ENCODE data around the gene PODXL. TPM values are rescaled to one million over a fixed set of nuclear protein-coding genes. Genes with fewer than 3 reads are reported as not detected.

The PODXL gene
- total and polyA plus RNA-seq, 2 donors (not counting 1 experiment from before 2014, with no cell fraction given) = 0.17 to 0.27 TPM

DNA sequence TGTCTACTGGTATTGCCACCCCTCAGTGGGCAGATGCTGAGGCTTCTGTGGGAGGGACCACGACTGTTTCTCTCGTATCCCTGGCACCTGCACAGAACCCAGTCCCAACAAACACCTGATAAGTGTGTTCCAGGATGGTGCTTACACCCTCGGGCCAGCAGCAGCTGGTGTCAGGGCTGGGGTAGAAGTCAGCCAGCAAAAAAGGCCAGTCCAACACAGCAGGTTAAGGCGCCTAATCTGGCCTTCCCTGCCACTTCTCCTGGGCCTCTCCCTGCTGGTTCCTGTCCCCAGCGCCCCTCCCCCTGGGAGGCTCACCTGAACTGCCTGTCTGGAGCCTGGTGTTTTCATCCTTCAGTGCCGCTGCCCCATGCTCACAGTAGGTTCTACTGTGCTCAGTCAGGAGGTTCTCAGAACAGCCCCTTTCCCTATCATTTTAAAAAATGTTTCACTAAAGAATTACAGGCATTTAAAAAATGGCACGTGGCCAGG lies 20.0 kb downstream of the PODXL start:
- Histone ChIP-seq H3K4me3 (replicated peaks in 1 of 4; ENCODE audit: control extremely low read depth in 1 of 4, insufficient read depth in 1 of 4, low read depth in 3 of 4, low read length in 4 of 4) (no peak overlapping the region), H3K79me2 (ENCODE audit: control insufficient read depth, insufficient read depth, low read length) (no peaks in the 10 kb centered on the region), H3K9ac (ENCODE audit: insufficient read depth, low read length) (no peak overlapping the region), H3K4me2 (ENCODE audit: extremely low read depth, insufficient read depth, low read length) (no peak overlapping the region), H3K27ac (ENCODE audit: insufficient read depth, low read length) (no peak overlapping the region), H3K36me3 (ENCODE audit: control insufficient read depth, insufficient read depth, low read length) (no peaks in the 10 kb centered on the region), H4K20me1 (ENCODE audit: control insufficient read depth, extremely low read depth, insufficient read depth, low read length) (no peaks in the 10 kb centered on the region), H3K27me3 (ENCODE audit: control insufficient read depth, insufficient read depth, low read length) (no peaks in the 10 kb centered on the region), H2AFZ (ENCODE audit: low read length) (no peak overlapping the region), H3K4me1 (ENCODE audit: control insufficient read depth, extremely low read depth, insufficient read depth, low read length) (no peaks in the 10 kb centered on the region), H3K9me3 (ENCODE audit: control insufficient read depth, insufficient read depth, low read depth, low read length) (no peaks in the 10 kb centered on the region)
- no peak for DNase-seq (ENCODE audit: low read depth in 2 of 2)
- TF ChIP-seq EZH2 (IDR thresholded peaks at IDR 0.05; ENCODE audit: low read length, missing control alignments) = no peak
- TF ChIP-seq CTCF (conservative IDR thresholded peaks at IDR 0.05 in 1 of 2, IDR thresholded peaks at IDR 0.05 in 1 of 2; ENCODE audit: low read depth in 1 of 2, low read length in 2 of 2) = no peak

DNA sequence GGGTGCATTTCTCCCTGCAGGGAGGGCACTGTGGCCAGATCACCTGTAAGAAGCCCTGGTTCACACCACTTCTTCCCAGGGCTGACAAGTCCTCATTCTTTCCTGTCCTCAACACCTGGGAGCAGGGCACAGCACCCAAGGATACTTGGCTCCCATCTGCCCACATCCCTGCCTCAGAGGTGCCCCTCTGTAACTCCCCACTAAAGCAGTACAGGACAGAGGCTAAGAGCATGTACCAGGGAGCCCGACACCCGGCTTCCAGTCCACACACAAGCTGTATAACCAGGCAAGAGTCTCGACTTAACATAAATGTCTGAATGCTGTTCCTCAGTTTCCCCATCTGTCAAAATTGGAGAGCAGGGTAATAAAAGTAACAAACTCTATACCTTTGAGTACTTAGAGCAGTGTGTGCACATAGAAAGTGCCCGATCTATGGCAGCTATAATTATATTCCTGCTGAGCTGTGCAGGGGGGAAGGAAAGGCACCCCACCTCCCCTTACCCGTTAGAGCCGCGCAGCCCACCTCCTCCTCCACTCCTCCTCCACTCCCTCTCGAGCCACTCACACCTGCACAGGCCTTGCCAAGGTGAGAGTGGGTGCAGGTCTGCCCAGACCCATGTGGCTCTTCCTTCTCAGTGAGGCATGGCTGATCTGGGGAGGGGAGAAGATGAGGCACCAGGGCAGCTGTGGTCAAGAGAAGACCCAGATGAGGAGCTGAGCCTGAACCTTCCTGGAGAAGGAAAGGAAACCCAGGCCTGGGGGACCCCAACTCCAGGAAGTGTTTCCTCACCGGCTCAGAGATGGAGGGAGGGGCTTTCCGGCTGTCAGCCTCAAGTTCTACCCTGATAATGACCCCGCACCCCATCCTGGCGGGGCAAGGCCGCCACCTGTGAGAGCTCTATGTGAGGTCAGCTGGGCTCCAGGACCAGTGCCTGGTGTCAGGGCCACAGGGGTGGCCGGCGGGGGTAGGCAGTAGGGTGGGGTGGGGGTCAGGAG lies 22.6 kb downstream of the PODXL start:
- TF ChIP-seq CTCF (conservative IDR thresholded peaks at IDR 0.05 in 1 of 2, IDR thresholded peaks at IDR 0.05 in 1 of 2; ENCODE audit: low read depth in 1 of 2, low read length in 2 of 2) (no peak), EZH2 (IDR thresholded peaks at IDR 0.05; ENCODE audit: low read length, missing control alignments) (no peak)
- no peak overlapping the region for H3K27ac ChIP-seq (ENCODE audit: insufficient read depth, low read length)
- H3K36me3 ChIP-seq (ENCODE audit: control insufficient read depth, insufficient read depth, low read length) = no peaks in the 10 kb centered on the region
- no peaks in the 10 kb centered on the region for H3K79me2 ChIP-seq (ENCODE audit: control insufficient read depth, insufficient read depth, low read length)
- H3K9ac ChIP-seq (ENCODE audit: insufficient read depth, low read length) = no peak overlapping the region
- no peaks in the 10 kb centered on the region for H3K4me1 ChIP-seq (ENCODE audit: control insufficient read depth, extremely low read depth, insufficient read depth, low read length)
- no peak overlapping the region for H3K4me3 ChIP-seq (replicated peaks in 1 of 4; ENCODE audit: control extremely low read depth in 1 of 4, insufficient read depth in 1 of 4, low read depth in 3 of 4, low read length in 4 of 4)
- no peaks in the 10 kb centered on the region for H4K20me1 ChIP-seq (ENCODE audit: control insufficient read depth, extremely low read depth, insufficient read depth, low read length)
- H3K4me2 ChIP-seq (ENCODE audit: extremely low read depth, insufficient read depth, low read length) = no peak overlapping the region
- H3K9me3 ChIP-seq (ENCODE audit: control insufficient read depth, insufficient read depth, low read depth, low read length) = no peaks in the 10 kb centered on the region
- H3K27me3 ChIP-seq (ENCODE audit: control insufficient read depth, insufficient read depth, low read length) = no peaks in the 10 kb centered on the region
- DNase-seq (ENCODE audit: low read depth in 2 of 2) = no peak
- no peak overlapping the region for H2AFZ ChIP-seq (ENCODE audit: low read length)

DNA sequence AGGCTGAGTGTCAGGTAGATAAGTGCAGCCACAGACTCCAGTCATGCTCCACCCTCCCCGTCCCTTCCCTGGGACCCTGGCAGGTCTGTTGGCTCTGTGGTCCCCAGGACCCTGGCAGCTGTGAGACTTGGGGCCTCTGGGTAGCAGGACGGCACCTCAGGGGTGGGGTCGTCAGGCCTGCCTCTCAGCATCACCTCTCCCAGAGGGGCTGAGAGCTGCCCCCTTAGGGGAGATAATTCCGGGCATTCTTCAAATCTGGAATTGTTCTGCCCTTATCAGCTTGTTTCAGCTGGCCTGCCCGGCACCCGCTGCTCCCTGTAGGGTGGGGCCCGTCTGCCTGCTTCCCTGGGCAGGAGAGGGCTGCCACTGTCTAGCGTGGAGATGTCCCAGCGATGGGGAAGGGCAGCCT lies 23.3 kb downstream of the PODXL start:
- H3K9ac ChIP-seq (ENCODE audit: insufficient read depth, low read length) = no peak overlapping the region
- H3K36me3 ChIP-seq (ENCODE audit: control insufficient read depth, insufficient read depth, low read length) = no peaks in the 10 kb centered on the region
- H3K27ac ChIP-seq (ENCODE audit: insufficient read depth, low read length) = no peak overlapping the region
- no peaks in the 10 kb centered on the region for H4K20me1 ChIP-seq (ENCODE audit: control insufficient read depth, extremely low read depth, insufficient read depth, low read length)
- no peaks in the 10 kb centered on the region for H3K27me3 ChIP-seq (ENCODE audit: control insufficient read depth, insufficient read depth, low read length)
- no peaks in the 10 kb centered on the region for H3K4me1 ChIP-seq (ENCODE audit: control insufficient read depth, extremely low read depth, insufficient read depth, low read length)
- H3K79me2 ChIP-seq (ENCODE audit: control insufficient read depth, insufficient read depth, low read length) = no peaks in the 10 kb centered on the region
- DNase-seq (ENCODE audit: low read depth in 2 of 2) = no peak
- no peak overlapping the region for H3K4me2 ChIP-seq (ENCODE audit: extremely low read depth, insufficient read depth, low read length)
- no peaks in the 10 kb centered on the region for H3K9me3 ChIP-seq (ENCODE audit: control insufficient read depth, insufficient read depth, low read depth, low read length)
- TF ChIP-seq EZH2 (IDR thresholded peaks at IDR 0.05; ENCODE audit: low read length, missing control alignments) = no peak
- TF ChIP-seq CTCF (conservative IDR thresholded peaks at IDR 0.05 in 1 of 2, IDR thresholded peaks at IDR 0.05 in 1 of 2; ENCODE audit: low read depth in 1 of 2, low read length in 2 of 2) = no peak
- no peak overlapping the region for H3K4me3 ChIP-seq (replicated peaks in 1 of 4; ENCODE audit: control extremely low read depth in 1 of 4, insufficient read depth in 1 of 4, low read depth in 3 of 4, low read length in 4 of 4)
- no peak overlapping the region for H2AFZ ChIP-seq (ENCODE audit: low read length)

Data from fibroblast of lung (primary cell).